GM19351 (cell line): Measurements from ENCODE around the gene MCL1.

Experiments used
- ATAC-seq: cut with Tn5 transposase; IDR thresholded peaks from one replicate; pipeline ENCODE4 v1.9.1; 2021; ENCODE audit warnings: mild to moderate bottlenecking, moderate library complexity; ENCODE audit not compliant: unreplicated experiment

Gene MCL1

GRCh38 chr1:150557813-150558212, 21.6 kb downstream of the MCL1 start:
- ATAC-seq: no peak

- no peak for ATAC-seq
Measured at GRCh38 chr1:150557065-150557600, 22.3 kb downstream of the MCL1 start.

GRCh38 chr1:150555971-150556865, 23.2 kb downstream of the MCL1 start:
- no peak for ATAC-seq

- ATAC-seq: no peak
Measured at GRCh38 chr1:150555198-150555970, 24.0 kb downstream of the MCL1 start.

GRCh38 chr1:150554086-150554452, 25.3 kb downstream of the MCL1 start:
- no peak for ATAC-seq

- ATAC-seq: no peak
Measured at GRCh38 chr1:150553392-150554085, 25.9 kb downstream of the MCL1 start.

- no peak for ATAC-seq
Measured at GRCh38 chr1:150552911-150553289, 26.5 kb downstream of the MCL1 start.

GRCh38 chr1:150552128-150552910, 27.1 kb downstream of the MCL1 start:
- no peak for ATAC-seq

GRCh38 chr1:150551784-150552127, 27.7 kb downstream of the MCL1 start:
- no peak for ATAC-seq

- no peak for ATAC-seq
Measured at GRCh38 chr1:150551051-150551783, 28.2 kb downstream of the MCL1 start.

GRCh38 chr1:150550222-150551050, 29.0 kb downstream of the MCL1 start:
- no peak for ATAC-seq

- no peak for ATAC-seq
Measured at GRCh38 chr1:150549496-150550221, 29.8 kb downstream of the MCL1 start.

GRCh38 chr1:150548632-150549495, 30.5 kb downstream of the MCL1 start, which contains the start of gene ADAMTSL4:
Gene ADAMTSL4, plus strand, starts transcription at chr1:150549408. Its CDS starts 2,881 bp downstream, at chr1:150552289.
- ATAC-seq: no peak

GRCh38 chr1:150548324-150548631, 31.1 kb downstream of the MCL1 start:
- ATAC-seq: no peak

GRCh38 chr1:150546294-150546937, 33.0 kb downstream of the MCL1 start:
- no peak for ATAC-seq

GRCh38 chr1:150545486-150546032, 33.9 kb downstream of the MCL1 start:
- ATAC-seq: no peak

GRCh38 chr1:150544204-150544603, 35.2 kb downstream of the MCL1 start:
- no peak for ATAC-seq
